Activated naive CD4-positive, alpha-beta T cell treated with anti-CD3 and anti-CD28 coated beads, Interleukin-2, amount 50 U/mL, for 72 hours (primary cell): Measurements from ENCODE around the gene FASTKD3. TPM values are rescaled to one million over a fixed set of nuclear protein-coding genes. Genes with fewer than 3 reads are reported as not detected.

Experiments used
- ATAC-seq, 2 donors: fragments of 150-1000 bp; cut with Tn5 transposase; 2 replicates each; pipeline ENCODE4 v1.10.0; 2021; ENCODE audit warnings: mild to moderate bottlenecking in 2 of 2, moderate library complexity in 2 of 2
- DNase-seq, 2 donors: peaks; one replicate each; pipeline ENCODE4 v3.0.0; 2021 to 2022; ENCODE audit warnings: low spot score in 2 of 2
- H3K27ac Mint-ChIP-seq, 2 donors: one replicate each; pipeline ENCODE4 v1.8.0; 2022; ENCODE audit warnings: mild to moderate bottlenecking in 2 of 2, mixed read lengths in 2 of 2
- H3K36me3 Mint-ChIP-seq, 2 donors: one replicate each; pipeline ENCODE4 v1.8.0; 2022; ENCODE audit warnings: mixed read lengths in 2 of 2
- H3K9me3 Mint-ChIP-seq, 2 donors: one replicate each; pipeline ENCODE4 v1.8.0; 2022; ENCODE audit warnings: mixed read lengths in 2 of 2
- total RNA-seq, 2 donors: library from RNA; stranded (reverse); gene quantifications; one replicate each; pipeline ENCODE4 v1.2.3, GENCODE V29; 2022

Gene FASTKD3
- total RNA-seq, 2 donors from 2014 or later = 5.3 to 8.3 TPM

GRCh38 chr5:7837403-7837802, 31.4 kb downstream of the FASTKD3 start:
- H3K9me3 Mint-ChIP-seq = no peaks in the 10 kb centered on the region
- ATAC-seq (no peak), DNase-seq (no peak)
- H3K36me3 Mint-ChIP-seq = peaks cover 7 to 12% of the 10 kb centered on the region in 2 donors
- no peak overlapping the region for H3K27ac Mint-ChIP-seq

GRCh38 chr5:7834982-7835381, 33.8 kb downstream of the FASTKD3 start:
- DNase-seq (no peak), ATAC-seq (no peak)
- Mint-ChIP-seq H3K9me3 (no peaks in the 10 kb centered on the region), H3K27ac (no peak overlapping the region), H3K36me3 (peaks cover 0 to under 1% of the 10 kb centered on the region in 2 donors)

- DNase-seq (no peak), ATAC-seq (no peak)
- no peaks in the 10 kb centered on the region for H3K36me3 Mint-ChIP-seq
- no peak overlapping the region for H3K27ac Mint-ChIP-seq
- H3K9me3 Mint-ChIP-seq = no peaks in the 10 kb centered on the region
Measured at GRCh38 chr5:7828269-7828668, 40.6 kb downstream of the FASTKD3 start.

GRCh38 chr5:7827610-7828009, 41.2 kb downstream of the FASTKD3 start:
- Mint-ChIP-seq H3K27ac (no peak overlapping the region), H3K36me3 (no peaks in the 10 kb centered on the region), H3K9me3 (no peaks in the 10 kb centered on the region)
- DNase-seq (no peak), ATAC-seq (no peak)

GRCh38 chr5:7825630-7826029, 43.2 kb downstream of the FASTKD3 start:
- ATAC-seq (no peak), DNase-seq (no peak)
- H3K9me3 Mint-ChIP-seq = no peaks in the 10 kb centered on the region
- no peak overlapping the region for H3K27ac Mint-ChIP-seq
- no peaks in the 10 kb centered on the region for H3K36me3 Mint-ChIP-seq

- Mint-ChIP-seq H3K36me3 (no peaks in the 10 kb centered on the region), H3K9me3 (no peaks in the 10 kb centered on the region), H3K27ac (no peak overlapping the region)
- ATAC-seq (no peak), DNase-seq (no peak)
Measured at GRCh38 chr5:7824995-7825394, 43.8 kb downstream of the FASTKD3 start.

GRCh38 chr5:7823594-7823993, 45.2 kb downstream of the FASTKD3 start:
- Mint-ChIP-seq H3K36me3 (no peaks in the 10 kb centered on the region), H3K27ac (no peak overlapping the region), H3K9me3 (no peaks in the 10 kb centered on the region)
- ATAC-seq (no peak), DNase-seq (no peak)

GRCh38 chr5:7822449-7822848, 46.4 kb downstream of the FASTKD3 start:
- no peaks in the 10 kb centered on the region for H3K9me3 Mint-ChIP-seq
- no peak overlapping the region for H3K27ac Mint-ChIP-seq
- DNase-seq (no peak), ATAC-seq (no peak)
- no peaks in the 10 kb centered on the region for H3K36me3 Mint-ChIP-seq

- peak; percentile 14 to 28 for ATAC-seq
- no peak for DNase-seq
- no peak overlapping the region for H3K27ac Mint-ChIP-seq
- H3K36me3 Mint-ChIP-seq = no peaks in the 10 kb centered on the region
- no peaks in the 10 kb centered on the region for H3K9me3 Mint-ChIP-seq
Measured at GRCh38 chr5:7816535-7816901, 52.3 kb downstream of the FASTKD3 start.

- Mint-ChIP-seq H3K27ac (no peak overlapping the region), H3K9me3 (no peaks in the 10 kb centered on the region), H3K36me3 (no peaks in the 10 kb centered on the region)
- ATAC-seq (peak; percentile 67 to 91), DNase-seq (peak in 1 of 2 donors; percentile 81)
Measured at GRCh38 chr5:7815892-7816534, 52.8 kb downstream of the FASTKD3 start.

- DNase-seq (no peak), ATAC-seq (no peak)
- no peaks in the 10 kb centered on the region for H3K36me3 Mint-ChIP-seq
- no peaks in the 10 kb centered on the region for H3K9me3 Mint-ChIP-seq
- no peak overlapping the region for H3K27ac Mint-ChIP-seq
Measured at GRCh38 chr5:7814816-7815215, 54.0 kb downstream of the FASTKD3 start.

- no peak for DNase-seq
- Mint-ChIP-seq H3K36me3 (no peaks in the 10 kb centered on the region), H3K9me3 (no peaks in the 10 kb centered on the region), H3K27ac (no peak overlapping the region)
- ATAC-seq = no peak
Measured at GRCh38 chr5:7813576-7813975, 55.3 kb downstream of the FASTKD3 start.

- Mint-ChIP-seq H3K9me3 (no peaks in the 10 kb centered on the region), H3K36me3 (no peaks in the 10 kb centered on the region), H3K27ac (no peak overlapping the region)
- DNase-seq (no peak), ATAC-seq (no peak)
Measured at GRCh38 chr5:7813007-7813406, 55.8 kb downstream of the FASTKD3 start.

GRCh38 chr5:7811715-7812114, 57.1 kb downstream of the FASTKD3 start:
- ATAC-seq (no peak), DNase-seq (no peak)
- H3K36me3 Mint-ChIP-seq = no peaks in the 10 kb centered on the region
- H3K27ac Mint-ChIP-seq = no peak overlapping the region
- no peaks in the 10 kb centered on the region for H3K9me3 Mint-ChIP-seq

Other genes with a start within 250 kb of the FASTKD3 start
- gene CFAP90, start 17.9 kb downstream of the FASTKD3 start, total RNA-seq = not detected
- 10 to 100 TPM; 24.5 to 42.9 TPM for gene MTRR, start 117 bp upstream of the FASTKD3 start, total RNA-seq